A673 (cell line): ENCODE measurements around the gene MYO7B.

ENCODE experiments used
- EZH2 ChIP-seq: fragments of 200-600 bp; sonication (generic); IDR thresholded peaks from 2 replicates; pipeline ENCODE4 v1.6.1; 2017; ENCODE audit warnings: borderline replicate concordance, low read depth, mild to moderate bottlenecking, mixed read lengths, antibody characterized with exemption, low read length; ENCODE audit not compliant: poor library complexity, severe bottlenecking
- TF ChIP-seq, protein P1 (sequence below): fragments of 300-800, 200-600 bp; sonication (generic); conservative IDR thresholded peaks from 2 replicates; pipeline ENCODE4 v1.5.1; 2017; ENCODE audit warnings: low read depth, mild to moderate bottlenecking, antibody characterized with exemption, low read length, moderate library complexity, mixed read lengths

DNA sequence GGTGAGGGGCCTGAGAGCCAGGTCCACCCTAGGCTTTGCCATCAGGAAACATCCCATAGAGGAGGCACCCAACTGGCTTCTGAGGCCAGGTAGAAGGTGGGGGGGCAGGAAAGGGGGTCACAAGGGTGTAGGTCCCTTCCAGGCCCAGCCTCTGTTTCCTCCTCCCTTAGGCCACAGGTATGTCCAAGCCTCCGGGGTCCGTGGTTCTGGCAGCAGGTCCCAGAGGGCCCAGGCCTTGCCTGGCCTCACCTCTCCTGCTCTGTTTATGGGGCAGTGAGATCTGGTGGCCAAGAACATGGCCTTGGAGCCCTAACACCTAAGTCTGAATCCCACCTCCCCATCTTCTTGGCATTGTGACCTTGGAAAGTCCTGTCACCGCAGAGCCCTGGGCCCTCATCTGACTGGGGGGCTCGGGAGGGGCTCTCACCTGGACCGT, 88.9 kb downstream of the MYO7B start:
- TF ChIP-seq, protein P1, sequence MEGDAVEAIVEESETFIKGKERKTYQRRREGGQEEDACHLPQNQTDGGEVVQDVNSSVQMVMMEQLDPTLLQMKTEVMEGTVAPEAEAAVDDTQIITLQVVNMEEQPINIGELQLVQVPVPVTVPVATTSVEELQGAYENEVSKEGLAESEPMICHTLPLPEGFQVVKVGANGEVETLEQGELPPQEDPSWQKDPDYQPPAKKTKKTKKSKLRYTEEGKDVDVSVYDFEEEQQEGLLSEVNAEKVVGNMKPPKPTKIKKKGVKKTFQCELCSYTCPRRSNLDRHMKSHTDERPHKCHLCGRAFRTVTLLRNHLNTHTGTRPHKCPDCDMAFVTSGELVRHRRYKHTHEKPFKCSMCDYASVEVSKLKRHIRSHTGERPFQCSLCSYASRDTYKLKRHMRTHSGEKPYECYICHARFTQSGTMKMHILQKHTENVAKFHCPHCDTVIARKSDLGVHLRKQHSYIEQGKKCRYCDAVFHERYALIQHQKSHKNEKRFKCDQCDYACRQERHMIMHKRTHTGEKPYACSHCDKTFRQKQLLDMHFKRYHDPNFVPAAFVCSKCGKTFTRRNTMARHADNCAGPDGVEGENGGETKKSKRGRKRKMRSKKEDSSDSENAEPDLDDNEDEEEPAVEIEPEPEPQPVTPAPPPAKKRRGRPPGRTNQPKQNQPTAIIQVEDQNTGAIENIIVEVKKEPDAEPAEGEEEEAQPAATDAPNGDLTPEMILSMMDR, result no peak
- TF ChIP-seq EZH2, result no peak
